IMR-90 (cell line): ENCODE measurements around the gene DGKH. TPM values are rescaled to one million over a fixed set of nuclear protein-coding genes. Genes with fewer than 3 reads are reported as not detected.

Experiments
- ATAC-seq: fragments of 200-7000 bp; cut with Tn5 transposase; 2 replicates; pipeline ENCODE4 v1.9.1; 2020; ENCODE audit warnings: low read depth, mild to moderate bottlenecking, moderate library complexity
- BruUV-seq: library from RNA; stranded (reverse); fragments of 400-500 nt; replicated peaks from 2 replicates; lab custom pipeline; 2021; lab: Mats Ljungman, UMichigan
- CTCF ChIA-PET: fragments of 300-600 bp; formaldehyde crosslinking; extraction: SDS; loops from one replicate; lab custom pipeline; 2021; ENCODE audit warnings: antibody characterized with exemption; lab: Yijun Ruan, JAX
- POLR2A ChIA-PET: fragments of 300-600 bp; sonication (Branson Sonifier 250); formaldehyde crosslinking; loops from one replicate; lab custom pipeline; 2022; ENCODE audit warnings: antibody characterized with exemption; ENCODE audit not compliant: unreplicated experiment; lab: Charles Lee
- DNase-seq: peaks from one replicate; pipeline ENCODE4 v3.0.0; 2013
- H2AFZ ChIP-seq: replicated peaks from 2 replicates; pipeline ENCODE3; 2013; ENCODE audit warnings: low read length, mild to moderate bottlenecking; ENCODE audit not compliant: poor library complexity
- H2AK5ac ChIP-seq: 2 replicates; pipeline ENCODE4 v1.6.1; 2013; ENCODE audit warnings: low read depth, low read length, inconsistent platforms
- H2AK9ac ChIP-seq: replicated peaks from 2 replicates; pipeline ENCODE3; 2013; ENCODE audit warnings: mild to moderate bottlenecking, low read depth, low read length, moderate library complexity; ENCODE audit not compliant: poor library complexity
- H2BK120ac ChIP-seq: 2 replicates; pipeline ENCODE4 v1.6.1; 2013; ENCODE audit warnings: low read depth, low read length, inconsistent platforms
- H2BK15ac ChIP-seq: 3 replicates; pipeline ENCODE4 v1.6.1; 2013; ENCODE audit warnings: low read depth, low read length, inconsistent platforms
- H2BK20ac ChIP-seq: 2 replicates; pipeline ENCODE4 v1.6.1; 2013; ENCODE audit warnings: low read depth, mild to moderate bottlenecking, inconsistent platforms, low read length, moderate library complexity
- H2BK5ac ChIP-seq: 2 replicates; pipeline ENCODE4 v1.6.1; 2013; ENCODE audit warnings: mild to moderate bottlenecking, low read depth, low read length, inconsistent platforms; ENCODE audit not compliant: poor library complexity, severe bottlenecking
- H3K14ac ChIP-seq: replicated peaks from 2 replicates; pipeline ENCODE4 v1.6.1; 2013; ENCODE audit warnings: low read depth, low read length, inconsistent platforms
- H3K18ac ChIP-seq: 2 replicates; pipeline ENCODE4 v1.6.1; 2013; ENCODE audit warnings: low read depth, low read length, control low read depth
- H3K23ac ChIP-seq: 2 replicates; pipeline ENCODE4 v1.6.1; 2013; ENCODE audit warnings: low read depth, low read length, inconsistent platforms
- H3K27ac ChIP-seq: 2 replicates; pipeline ENCODE4 v1.5.1; 2013; ENCODE audit warnings: mild to moderate bottlenecking, control low read depth, low read length; ENCODE audit not compliant: insufficient read depth
- H3K27me3 ChIP-seq: 2 replicates; pipeline ENCODE4 v1.6.1; 2013; ENCODE audit warnings: low read length; ENCODE audit not compliant: control insufficient read depth, insufficient read depth
- H3K36me3 ChIP-seq: 2 replicates; pipeline ENCODE4 v1.6.1; 2013; ENCODE audit warnings: low read length, mixed read lengths; ENCODE audit not compliant: control insufficient read depth, insufficient read depth
- H3K4ac ChIP-seq: 2 replicates; pipeline ENCODE4 v1.6.1; 2013; ENCODE audit warnings: low read depth, low read length, inconsistent platforms
- H3K4me1 ChIP-seq: 2 replicates; pipeline ENCODE4 v1.6.1; 2013; ENCODE audit warnings: low read length, mixed read lengths; ENCODE audit not compliant: control insufficient read depth, insufficient read depth
- H3K4me2 ChIP-seq: 2 replicates; pipeline ENCODE4 v1.6.1; 2013; ENCODE audit warnings: low read depth, mild to moderate bottlenecking, control low read depth, low read length, moderate library complexity
- H3K4me3 ChIP-seq: 2 replicates; pipeline ENCODE4 v1.5.1; 2013; ENCODE audit warnings: low read depth, mild to moderate bottlenecking, control low read depth, low read length, moderate library complexity; ENCODE audit not compliant: insufficient read depth
- H3K56ac ChIP-seq: 2 replicates; pipeline ENCODE4 v1.6.1; 2013; ENCODE audit warnings: low read length, inconsistent platforms; ENCODE audit not compliant: insufficient read depth; ENCODE audit errors: extremely low read depth
- H3K79me1 ChIP-seq, 2 experiments: 2 replicates each; pipeline ENCODE4 v1.6.1; 2013; ENCODE audit warnings: low read length in 2 of 2, inconsistent platforms in 1 of 2, low read depth in 1 of 2
- H3K9ac ChIP-seq: 2 replicates; pipeline ENCODE4 v1.6.1; 2013; ENCODE audit warnings: low read depth, low read length, control low read depth
- H3K9me1 ChIP-seq: 2 replicates; pipeline ENCODE4 v1.6.1; 2013; ENCODE audit warnings: low read length, inconsistent platforms; ENCODE audit not compliant: insufficient read depth
- H3K9me3 ChIP-seq: 2 replicates; pipeline ENCODE4 v1.6.1; 2013; ENCODE audit warnings: low read length; ENCODE audit not compliant: control insufficient read depth, insufficient read depth
- H4K20me1 ChIP-seq: 2 replicates; pipeline ENCODE4 v1.6.1; 2013; ENCODE audit warnings: low read length, inconsistent platforms; ENCODE audit not compliant: insufficient read depth
- H4K5ac ChIP-seq: 2 replicates; pipeline ENCODE4 v1.6.1; 2013; ENCODE audit warnings: mild to moderate bottlenecking, low read depth, low read length, control low read depth
- H4K8ac ChIP-seq, 2 experiments: 2 replicates each; pipeline ENCODE4 v1.6.1; 2013; ENCODE audit warnings: low read depth in 2 of 2, low read length in 2 of 2, control low read depth in 1 of 2, inconsistent platforms in 1 of 2
- H4K91ac ChIP-seq: 2 replicates; pipeline ENCODE4 v1.6.1; 2013; ENCODE audit warnings: low read depth, low read length, inconsistent platforms; ENCODE audit not compliant: insufficient read depth
- BHLHE40 ChIP-seq: fragments of 150-350 bp; IDR thresholded peaks from 2 replicates; pipeline ENCODE4 v1.6.1; 2016; ENCODE audit warnings: mild to moderate bottlenecking, low read depth, low read length
- CEBPB ChIP-seq: IDR thresholded peaks from 2 replicates; pipeline ENCODE4 v1.6.1; 2012; ENCODE audit warnings: low read depth, low read length, improper control_type of control experiment
- CHD1 ChIP-seq: IDR thresholded peaks from 2 replicates; pipeline ENCODE4 v1.6.1; 2012; ENCODE audit warnings: low read depth, low read length, improper control_type of control experiment
- CTCF ChIP-seq: conservative IDR thresholded peaks from 2 replicates; pipeline ENCODE4 v1.5.1; 2012; ENCODE audit warnings: mild to moderate bottlenecking, low read depth, low read length, improper control_type of control experiment
- ELK1 ChIP-seq: fragments of 150-350 bp; IDR thresholded peaks from 2 replicates; pipeline ENCODE4 v1.6.1; 2016; ENCODE audit warnings: low read depth, mild to moderate bottlenecking, low read length, moderate library complexity, borderline replicate concordance
- FOS ChIP-seq: fragments of 150-350 bp; IDR thresholded peaks from 2 replicates; pipeline ENCODE4 v1.6.1; 2016; ENCODE audit warnings: low read depth, low read length
- MAFK ChIP-seq: IDR thresholded peaks from 2 replicates; pipeline ENCODE4 v1.6.1; 2012; ENCODE audit warnings: low read depth, low read length, improper control_type of control experiment
- MAZ ChIP-seq: IDR thresholded peaks from 2 replicates; pipeline ENCODE4 v1.6.1; 2012; ENCODE audit warnings: low read depth, mild to moderate bottlenecking, low read length, improper control_type of control experiment, moderate library complexity, borderline replicate concordance
- MXI1 ChIP-seq: IDR thresholded peaks from 2 replicates; pipeline ENCODE4 v1.6.1; 2012; ENCODE audit warnings: low read depth, mild to moderate bottlenecking, low read length, moderate library complexity, borderline replicate concordance
- NFE2L2 ChIP-seq: fragments of 150-350 bp; IDR thresholded peaks from 2 replicates; pipeline ENCODE4 v1.6.1; 2016; ENCODE audit warnings: low read depth, mild to moderate bottlenecking, low read length
- POLR2A ChIP-seq: IDR thresholded peaks from 2 replicates; pipeline ENCODE4 v1.6.1; 2012; ENCODE audit warnings: mild to moderate bottlenecking, low read depth, low read length
- RAD21 ChIP-seq: IDR thresholded peaks from 2 replicates; pipeline ENCODE4 v1.6.1; 2012; ENCODE audit warnings: low read length, improper control_type of control experiment
- RCOR1 ChIP-seq: IDR thresholded peaks from 2 replicates; pipeline ENCODE4 v1.6.1; 2012; ENCODE audit warnings: mild to moderate bottlenecking, low read length, improper control_type of control experiment; ENCODE audit not compliant: insufficient replicate concordance
- RFX5 ChIP-seq: IDR thresholded peaks from 2 replicates; pipeline ENCODE4 v1.8.0; 2012; ENCODE audit warnings: low read depth, mild to moderate bottlenecking, low read length, moderate library complexity
- SMC3 ChIP-seq: fragments of 150-350 bp; IDR thresholded peaks from 2 replicates; pipeline ENCODE4 v1.6.1; 2016; ENCODE audit warnings: low read depth, mild to moderate bottlenecking, antibody characterized with exemption, low read length, moderate library complexity
- USF2 ChIP-seq: fragments of 150-350 bp; IDR thresholded peaks from 2 replicates; pipeline ENCODE4 v1.6.1; 2017; ENCODE audit warnings: mild to moderate bottlenecking, antibody characterized with exemption, low read length, low read depth
- WGBS, 2 experiments: methylation state at CpG; one replicate each; pipeline versions ENCODE4 v1.1.5 to v1.1.7; 2013; ENCODE audit warnings: missing lambda C conversion rate in 2 of 2; ENCODE audit not compliant: insufficient read length in 1 of 2; ENCODE audit errors: extremely low coverage in 2 of 2; 5-methylcytosine and 5-hydroxymethylcytosine counted together
- dilution Hi-C: fragments of 300-500 bp; cut with HindIII; formaldehyde crosslinking; loops from one replicate; pipeline ENCODE4 v1.14.3; 2018; ENCODE audit warnings: low sequenced_read_pairs; ENCODE audit not compliant: unreplicated experiment
- in situ Hi-C: fragments of 300-500 bp; cut with MboI; formaldehyde crosslinking; loops from 3 replicates; pipeline ENCODE4 v1.14.3; 2019; ENCODE audit warnings: low sequenced_read_pairs, inconsistent platforms, mixed read lengths
- intact Hi-C: fragments of 100-400 bp; cut with micrococcal nuclease; formaldehyde crosslinking; loops from 2 replicates; pipeline ENCODE4 v1.10.0; 2022
- polyA plus RNA-seq, 3 experiments: library from polyadenylated mRNA; depleted of rRNA; stranded (reverse); fragments of >200 nt; gene quantifications; 2 replicates each; pipeline ENCODE4 v1.2.3, GENCODE V29; 2012; ENCODE audit warnings: low replicate concordance in 1 of 3
- total RNA-seq: library from RNA; depleted of rRNA; stranded (reverse); fragments of >200 nt; gene quantifications from 2 replicates; pipeline ENCODE4 v1.2.3, GENCODE V29; 2012

The DGKH gene
- total and polyA plus RNA-seq, 2 of the 4 experiments (the other 2 are of a cell fraction), result 2.0 to 13.4 TPM

- no peaks in the 10 kb centered on the region for H4K20me1 ChIP-seq
- no peaks in the 10 kb centered on the region for H3K79me1 ChIP-seq
- no peak overlapping the region for H2AK9ac ChIP-seq
- H3K36me3 ChIP-seq, result no peaks in the 10 kb centered on the region
- H2BK120ac ChIP-seq, result no peak overlapping the region
- CTCF ChIA-PET, result no interaction called here
- H4K5ac ChIP-seq, result no peak overlapping the region
- dilution Hi-C loops (no loop called here), intact Hi-C loops (no loop called here), in situ Hi-C loops (no loop called here)
- H3K23ac ChIP-seq, result no peak overlapping the region
- DNase-seq (no peak), ATAC-seq (no peak)
- H2AFZ ChIP-seq, result no peak overlapping the region
- H3K14ac ChIP-seq, result no peak overlapping the region
- H3K9ac ChIP-seq, result no peak overlapping the region
- no peaks in the 10 kb centered on the region for H3K27me3 ChIP-seq
- H3K4me1 ChIP-seq, result no peaks in the 10 kb centered on the region
- 60% methylated on average over 1 of the region's 4 CpGs; no CpG with 5 or more reads in 1 of the 2 experiments for WGBS, 2 experiments
- no peak overlapping the region for H4K8ac ChIP-seq
- no peaks in the 10 kb centered on the region; the same call in 1 of the 2 replicates for H3K9me3 ChIP-seq
- no peak overlapping the region for H2BK15ac ChIP-seq
- no peak overlapping the region for H4K91ac ChIP-seq
- no peak overlapping the region for H3K4me3 ChIP-seq
- no peak overlapping the region for H3K4me2 ChIP-seq
- H3K18ac ChIP-seq, result no peak overlapping the region
- no TSS peak for BruUV-seq
- H3K56ac ChIP-seq, result no peak overlapping the region
- TF ChIP-seq CEBPB, result no peak
- no peak for TF ChIP-seq MXI1
- TF ChIP-seq NFE2L2, result no peak
- no peak for TF ChIP-seq USF2
- no peak for TF ChIP-seq RFX5
- TF ChIP-seq SMC3, result no peak
- TF ChIP-seq MAZ, result no peak
- TF ChIP-seq MAFK, result no peak
- TF ChIP-seq RCOR1, result no peak
- no peak for TF ChIP-seq ELK1
- no peak for TF ChIP-seq CTCF
- TF ChIP-seq POLR2A, result no peak
- TF ChIP-seq CHD1, result no peak
- TF ChIP-seq BHLHE40, result no peak
- no peak for TF ChIP-seq FOS
- TF ChIP-seq RAD21, result no peak
- no peak overlapping the region for H2BK5ac ChIP-seq
- H2BK20ac ChIP-seq, result no peak overlapping the region
- POLR2A ChIA-PET, result no interaction called here
- H3K4ac ChIP-seq, result no peak overlapping the region
- H2AK5ac ChIP-seq, result no peak overlapping the region
- H3K9me1 ChIP-seq, result peaks cover 3% of the 10 kb centered on the region; the same call in 1 of the 2 replicates
- H3K27ac ChIP-seq, result no peak overlapping the region
Measured at GRCh38 chr13:42259515-42259914, 211.1 kb downstream of the DGKH start.
